HepG2 (cell line): ENCODE data around the gene ADGRV1. TPM values are rescaled to one million over a fixed set of nuclear protein-coding genes. Genes with fewer than 3 reads are reported as not detected.

Source experiments
- ATAC-seq: fragments of 200-7000 bp; cut with Tn5 transposase; 3 replicates; pipeline ENCODE4 v1.9.1; 2020; ENCODE audit warnings: mild to moderate bottlenecking, moderate library complexity
- BruUV-seq: library from RNA; stranded (reverse); fragments of 400-500 nt; replicated peaks from 2 replicates; lab custom pipeline; 2021; lab: Mats Ljungman, UMichigan
- CTCF ChIA-PET: fragments of 300-600 bp; formaldehyde crosslinking; extraction: SDS; loops from one replicate; lab custom pipeline; 2021; ENCODE audit warnings: low total read pairs, inconsistent platforms, low intra/inter-chr PET ratio; lab: Yijun Ruan, JAX
- POLR2A ChIA-PET: fragments of 350-600 bp; sonication (Branson Sonifier 250); formaldehyde crosslinking; loops from one replicate; lab custom pipeline; 2020; ENCODE audit warnings: antibody characterized with exemption, inconsistent platforms; lab: Yijun Ruan, JAX
- DNase-seq: peaks from one replicate; pipeline ENCODE4 v3.0.0-alpha.2; 2015; ENCODE audit warnings: low spot score
- FAIRE-seq: peaks from 3 replicates; lab custom pipeline; 2011; peaks lifted over from hg19 to GRCh38; lab: Jason Lieb, UNC
- H2AFZ ChIP-seq: one replicate; pipeline ENCODE4 v1.6.1; 2011; ENCODE audit warnings: low read length, inconsistent platforms
- H3K27ac ChIP-seq: fragments of 300-600 bp; 3 replicates; pipeline ENCODE4 v1.8.0; 2011; ENCODE audit warnings: mixed run types, mild to moderate bottlenecking, mixed read lengths, low read length, inconsistent platforms; ENCODE audit not compliant: insufficient read depth; ENCODE audit errors: extremely low read length
- H3K27me3 ChIP-seq, 2 experiments: fragments of 200-600 bp in 1 of 2; 2 replicates in 1 of 2; 3 replicates in 1 of 2; pipeline versions ENCODE4 v1.6.0 to v1.8.0; 2011; ENCODE audit warnings: low read length in 2 of 2, mild to moderate bottlenecking in 2 of 2, moderate library complexity in 2 of 2, inconsistent platforms in 1 of 2; ENCODE audit not compliant: insufficient read depth in 2 of 2, control insufficient read depth in 1 of 2
- H3K36me3 ChIP-seq, 2 experiments: fragments of 200-600 bp in 1 of 2; replicated peaks in 1 of 2; 2 replicates in 1 of 2; 3 replicates in 1 of 2; pipeline versions ENCODE4 v1.5.1 to v1.8.0; 2011; ENCODE audit warnings: low read length in 2 of 2, inconsistent platforms in 1 of 2; ENCODE audit not compliant: insufficient read depth in 2 of 2, control insufficient read depth in 1 of 2
- H3K4me1 ChIP-seq: 2 replicates; pipeline ENCODE4 v1.5.1; 2012; ENCODE audit warnings: low read length, inconsistent platforms; ENCODE audit not compliant: insufficient read depth
- H3K4me2 ChIP-seq: 2 replicates; pipeline ENCODE4 v1.6.0; 2011; ENCODE audit warnings: low read depth, low read length, inconsistent platforms
- H3K4me3 ChIP-seq, 3 experiments: fragments of 200-600 bp in 1 of 3; sonication (generic), shearing (Covaris generic) in 1 of 3; replicated peaks in 1 of 3; 2 replicates each; pipeline ENCODE4 v1.5.1; 2011 to 2016; ENCODE audit warnings: low read length in 3 of 3, inconsistent platforms in 2 of 3, low read depth in 2 of 3, mild to moderate bottlenecking in 2 of 3, control low read depth in 1 of 3, mixed read lengths in 1 of 3; ENCODE audit not compliant: insufficient read depth in 1 of 3
- H3K79me2 ChIP-seq: one replicate; pipeline ENCODE4 v1.6.1; 2011; ENCODE audit warnings: low read length, inconsistent platforms; ENCODE audit not compliant: insufficient read depth
- H3K9ac ChIP-seq: 2 replicates; pipeline ENCODE4 v1.6.0; 2011; ENCODE audit warnings: mild to moderate bottlenecking, low read depth, low read length, inconsistent platforms; ENCODE audit not compliant: insufficient read depth
- H3K9me3 ChIP-seq: 2 replicates; pipeline ENCODE4 v1.5.1; 2012; ENCODE audit warnings: mild to moderate bottlenecking, low read length
- H4K20me1 ChIP-seq: 2 replicates; pipeline ENCODE4 v1.6.0; 2011; ENCODE audit warnings: inconsistent platforms, mild to moderate bottlenecking, low read length, moderate library complexity; ENCODE audit not compliant: insufficient read depth
- FOXP1 ChIP-seq, 2 experiments: fragments of 450-650 bp in 1 of 2; IDR thresholded peaks; 2 replicates each; pipeline ENCODE4 v1.6.1; 2017 to 2018; ENCODE audit warnings: antibody characterized with exemption in 1 of 2
- GPBP1L1 ChIP-seq: sonication (generic); formaldehyde crosslinking; IDR thresholded peaks from 2 replicates; pipeline ENCODE4 v1.5.0; 2020; ENCODE audit warnings: mild to moderate bottlenecking, missing genetic modification reagents
- MYNN ChIP-seq: sonication (generic); formaldehyde crosslinking; IDR thresholded peaks from 2 replicates; pipeline ENCODE4 v1.4.0; 2020; ENCODE audit warnings: mild to moderate bottlenecking, low read depth, missing genetic modification reagents
- NFE2L1 ChIP-seq: sonication (generic); formaldehyde crosslinking; IDR thresholded peaks from 2 replicates; pipeline ENCODE4 v1.4.0; 2020; ENCODE audit warnings: missing genetic modification reagents, mild to moderate bottlenecking, borderline replicate concordance
- PBX2 ChIP-seq: IDR thresholded peaks from 2 replicates; pipeline ENCODE4 v1.6.1; 2016; ENCODE audit warnings: control low read depth
- RFXANK ChIP-seq: IDR thresholded peaks from 2 replicates; pipeline ENCODE4 v1.6.1; 2016
- SIN3B ChIP-seq: fragments of 150-350 bp; IDR thresholded peaks from 2 replicates; pipeline ENCODE4 v1.6.1; 2014; ENCODE audit warnings: low read length
- TIGD3 ChIP-seq: sonication (generic); formaldehyde crosslinking; IDR thresholded peaks from 2 replicates; pipeline ENCODE4 v1.5.1; 2020; ENCODE audit warnings: mild to moderate bottlenecking, missing genetic modification reagents, borderline replicate concordance
- ZBTB46 ChIP-seq: sonication (generic); formaldehyde crosslinking; IDR thresholded peaks from 2 replicates; pipeline ENCODE4 v1.4.0; 2020; ENCODE audit warnings: mild to moderate bottlenecking, missing genetic modification reagents, borderline replicate concordance
- ZNF224 ChIP-seq: sonication (generic); formaldehyde crosslinking; IDR thresholded peaks from 2 replicates; pipeline ENCODE4 v1.5.0; 2020; ENCODE audit warnings: mild to moderate bottlenecking, missing genetic modification reagents
- ZNF549 ChIP-seq: sonication (generic); formaldehyde crosslinking; IDR thresholded peaks from 2 replicates; pipeline ENCODE4 v1.5.0; 2020; ENCODE audit warnings: missing genetic modification reagents
- WGBS: methylation state at CpG from one replicate; pipeline ENCODE4 v1.1.6; 2017; ENCODE audit warnings: low lambda C conversion rate; 5-methylcytosine and 5-hydroxymethylcytosine counted together
- in situ Hi-C: cut with HindIII; loops from 2 replicates; pipeline ENCODE4 v1.10.0; 2017; ENCODE audit warnings: low pct_unique_long_range_greater_than_20kb; ENCODE audit not compliant: extremely low pct_ligation_motif_present
- intact Hi-C: fragments of 100-400 bp; cut with micrococcal nuclease; formaldehyde crosslinking; loops from one replicate; pipeline ENCODE4 v1.10.0; 2022; ENCODE audit not compliant: unreplicated experiment
- polyA plus RNA-seq, 8 experiments: library from polyadenylated mRNA; depleted of rRNA in 3 of 8; stranded (reverse) in 7 of 8; unstranded in 1 of 8; fragments of >200 nt; fragmentation: Illumina TruSeq in 4 of 8; extraction: Trizol in 4 of 8; gene quantifications; 2 replicates each; pipeline versions ENCODE4 v1.2.1 to v1.2.3, GENCODE V29; 2011 to 2016; ENCODE audit warnings: low read depth in 4 of 8, missing spikeins in 1 of 8, mixed read lengths in 1 of 8; ENCODE audit not compliant: insufficient read depth in 1 of 8
- total RNA-seq, 5 experiments: library from RNA; depleted of rRNA; stranded (reverse); fragments of >200 nt; fragmentation: Illumina TruSeq; extraction: Trizol; gene quantifications; 2 replicates each; pipeline ENCODE4 v1.2.3, GENCODE V29; 2016; ENCODE audit warnings: low read depth in 1 of 5
- TF ChIP-seq, protein P1 (sequence below): sonication (generic); formaldehyde crosslinking; IDR thresholded peaks from 2 replicates; pipeline ENCODE4 v1.9.0; 2021; ENCODE audit warnings: missing genetic modification reagents, mild to moderate bottlenecking, borderline replicate concordance
- TF ChIP-seq, protein P2 (sequence below): IDR thresholded peaks from 2 replicates; pipeline ENCODE4 v1.6.1; 2016; ENCODE audit warnings: mild to moderate bottlenecking, missing biosample characterization, missing genetic modification reagents

Gene ADGRV1
- total and polyA plus RNA-seq, 2 of the 13 experiments (the other 11 are each of a cell fraction or from before 2014, with no cell fraction given): 1.7 to 3.9 TPM

GRCh38 chr5:90983711-90984124 lies 425.1 kb downstream of the ADGRV1 start (continued):
- TF ChIP-seq, protein P1, sequence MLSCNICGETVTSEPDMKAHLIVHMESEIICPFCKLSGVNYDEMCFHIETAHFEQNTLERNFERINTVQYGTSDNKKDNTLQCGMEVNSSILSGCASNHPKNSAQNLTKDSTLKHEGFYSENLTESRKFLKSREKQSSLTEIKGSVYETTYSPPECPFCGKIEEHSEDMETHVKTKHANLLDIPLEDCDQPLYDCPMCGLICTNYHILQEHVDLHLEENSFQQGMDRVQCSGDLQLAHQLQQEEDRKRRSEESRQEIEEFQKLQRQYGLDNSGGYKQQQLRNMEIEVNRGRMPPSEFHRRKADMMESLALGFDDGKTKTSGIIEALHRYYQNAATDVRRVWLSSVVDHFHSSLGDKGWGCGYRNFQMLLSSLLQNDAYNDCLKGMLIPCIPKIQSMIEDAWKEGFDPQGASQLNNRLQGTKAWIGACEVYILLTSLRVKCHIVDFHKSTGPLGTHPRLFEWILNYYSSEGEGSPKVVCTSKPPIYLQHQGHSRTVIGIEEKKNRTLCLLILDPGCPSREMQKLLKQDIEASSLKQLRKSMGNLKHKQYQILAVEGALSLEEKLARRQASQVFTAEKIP: no peak
- TF ChIP-seq FOXP1 (IDR thresholded peaks at IDR 0.05) (no peak), FOXP1 (CRISPR knock-in tag; IDR thresholded peaks at IDR 0.05) (no peak), MYNN (CRISPR knock-in tag) (no peak), PBX2 (CRISPR knock-in tag) (no peak), RFXANK (CRISPR knock-in tag) (no peak)
- TF ChIP-seq, protein P2, sequence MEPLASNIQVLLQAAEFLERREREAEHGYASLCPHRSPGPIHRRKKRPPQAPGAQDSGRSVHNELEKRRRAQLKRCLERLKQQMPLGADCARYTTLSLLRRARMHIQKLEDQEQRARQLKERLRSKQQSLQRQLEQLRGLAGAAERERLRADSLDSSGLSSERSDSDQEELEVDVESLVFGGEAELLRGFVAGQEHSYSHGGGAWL (CRISPR knock-in tag): no peak

GRCh38 chr5:90985341-90985740 lies 426.7 kb downstream of the ADGRV1 start:
- DNase-seq: no peak
- no TSS peak for BruUV-seq
- Histone ChIP-seq H3K79me2 (no peaks in the 10 kb centered on the region), H3K9ac (no peak overlapping the region), H3K36me3 (no peaks in the 10 kb centered on the region), H3K4me3 (no peak overlapping the region), H4K20me1 (no peaks in the 10 kb centered on the region), H3K4me2 (no peak overlapping the region), H2AFZ (no peak overlapping the region), H3K9me3 (no peaks in the 10 kb centered on the region), H3K4me1 (peaks cover 17% of the 10 kb centered on the region), H3K27me3 (no peaks in the 10 kb centered on the region), H3K27ac (no peak overlapping the region)
- no peak for ATAC-seq
- POLR2A ChIA-PET: no interaction called here
- in situ Hi-C loops (no loop called here), intact Hi-C loops (no loop called here)
- no peak for FAIRE-seq
- CTCF ChIA-PET: no interaction called here
- WGBS: 78% methylated on average over 3 of the region's 3 CpGs
- TF ChIP-seq GPBP1L1 (CRISPR knock-in tag) (no peak), ZNF549 (no peak), ZNF224 (CRISPR knock-in tag) (no peak), TIGD3 (CRISPR knock-in tag) (no peak), ZBTB46 (no peak), NFE2L1 (CRISPR knock-in tag) (no peak), SIN3B (no peak)
